HepG2 (cell line): ENCODE data around the gene ETFA. TPM values are rescaled to one million over a fixed set of nuclear protein-coding genes. Genes with fewer than 3 reads are reported as not detected.

ENCODE experiments used
- ATAC-seq: fragments of 200-7000 bp; cut with Tn5 transposase; 3 replicates; pipeline ENCODE4 v1.9.1; 2020; ENCODE audit warnings: mild to moderate bottlenecking, moderate library complexity
- BruUV-seq: library from RNA; stranded (reverse); fragments of 400-500 nt; replicated peaks from 2 replicates; lab custom pipeline; 2021; lab: Mats Ljungman, UMichigan
- CTCF ChIA-PET: fragments of 300-600 bp; formaldehyde crosslinking; extraction: SDS; loops from one replicate; lab custom pipeline; 2021; ENCODE audit warnings: low total read pairs, inconsistent platforms, low intra/inter-chr PET ratio; lab: Yijun Ruan, JAX
- POLR2A ChIA-PET: fragments of 350-600 bp; sonication (Branson Sonifier 250); formaldehyde crosslinking; loops from one replicate; lab custom pipeline; 2020; ENCODE audit warnings: antibody characterized with exemption, inconsistent platforms; lab: Yijun Ruan, JAX
- DNase-seq: peaks from one replicate; pipeline ENCODE4 v3.0.0-alpha.2; 2015; ENCODE audit warnings: low spot score
- FAIRE-seq: peaks from 3 replicates; lab custom pipeline; 2011; peaks lifted over from hg19 to GRCh38; lab: Jason Lieb, UNC
- H2AFZ ChIP-seq: one replicate; pipeline ENCODE4 v1.6.1; 2011; ENCODE audit warnings: low read length, inconsistent platforms
- H3K27ac ChIP-seq: fragments of 300-600 bp; 3 replicates; pipeline ENCODE4 v1.8.0; 2011; ENCODE audit warnings: mixed run types, mild to moderate bottlenecking, mixed read lengths, low read length, inconsistent platforms; ENCODE audit not compliant: insufficient read depth; ENCODE audit errors: extremely low read length
- H3K27me3 ChIP-seq, 2 experiments: fragments of 200-600 bp in 1 of 2; 2 replicates in 1 of 2; 3 replicates in 1 of 2; pipeline versions ENCODE4 v1.6.0 to v1.8.0; 2011; ENCODE audit warnings: low read length in 2 of 2, mild to moderate bottlenecking in 2 of 2, moderate library complexity in 2 of 2, inconsistent platforms in 1 of 2; ENCODE audit not compliant: insufficient read depth in 2 of 2, control insufficient read depth in 1 of 2
- H3K36me3 ChIP-seq, 2 experiments: fragments of 200-600 bp in 1 of 2; replicated peaks in 1 of 2; 2 replicates in 1 of 2; 3 replicates in 1 of 2; pipeline versions ENCODE4 v1.5.1 to v1.8.0; 2011; ENCODE audit warnings: low read length in 2 of 2, inconsistent platforms in 1 of 2; ENCODE audit not compliant: insufficient read depth in 2 of 2, control insufficient read depth in 1 of 2
- H3K4me1 ChIP-seq: 2 replicates; pipeline ENCODE4 v1.5.1; 2012; ENCODE audit warnings: low read length, inconsistent platforms; ENCODE audit not compliant: insufficient read depth
- H3K4me2 ChIP-seq: 2 replicates; pipeline ENCODE4 v1.6.0; 2011; ENCODE audit warnings: low read depth, low read length, inconsistent platforms
- H3K4me3 ChIP-seq, 3 experiments: fragments of 200-600 bp in 1 of 3; sonication (generic), shearing (Covaris generic) in 1 of 3; replicated peaks in 1 of 3; 2 replicates each; pipeline ENCODE4 v1.5.1; 2011 to 2016; ENCODE audit warnings: low read length in 3 of 3, inconsistent platforms in 2 of 3, low read depth in 2 of 3, mild to moderate bottlenecking in 2 of 3, control low read depth in 1 of 3, mixed read lengths in 1 of 3; ENCODE audit not compliant: insufficient read depth in 1 of 3
- H3K79me2 ChIP-seq: one replicate; pipeline ENCODE4 v1.6.1; 2011; ENCODE audit warnings: low read length, inconsistent platforms; ENCODE audit not compliant: insufficient read depth
- H3K9ac ChIP-seq: 2 replicates; pipeline ENCODE4 v1.6.0; 2011; ENCODE audit warnings: mild to moderate bottlenecking, low read depth, low read length, inconsistent platforms; ENCODE audit not compliant: insufficient read depth
- H3K9me3 ChIP-seq: 2 replicates; pipeline ENCODE4 v1.5.1; 2012; ENCODE audit warnings: mild to moderate bottlenecking, low read length
- H4K20me1 ChIP-seq: 2 replicates; pipeline ENCODE4 v1.6.0; 2011; ENCODE audit warnings: inconsistent platforms, mild to moderate bottlenecking, low read length, moderate library complexity; ENCODE audit not compliant: insufficient read depth
- AKNA ChIP-seq: sonication (generic); formaldehyde crosslinking; IDR thresholded peaks from 2 replicates; pipeline ENCODE4 v1.4.0; 2020; ENCODE audit warnings: missing genetic modification reagents, borderline replicate concordance
- CBFB ChIP-seq: sonication (generic); formaldehyde crosslinking; IDR thresholded peaks from 2 replicates; pipeline ENCODE4 v1.4.0; 2020; ENCODE audit warnings: missing genetic modification reagents
- CREBL2 ChIP-seq: sonication (generic); formaldehyde crosslinking; IDR thresholded peaks from 2 replicates; pipeline ENCODE4 v1.8.1; 2023; ENCODE audit warnings: missing genetic modification reagents, mild to moderate bottlenecking, borderline replicate concordance
- EEA1 ChIP-seq: sonication (generic); formaldehyde crosslinking; IDR thresholded peaks from 2 replicates; pipeline ENCODE4 v1.5.1; 2020; ENCODE audit warnings: mild to moderate bottlenecking, missing genetic modification reagents, borderline replicate concordance
- IKZF1 ChIP-seq: fragments of 450-650 bp; IDR thresholded peaks from 2 replicates; pipeline ENCODE4 v1.7.1; 2016
- WGBS: methylation state at CpG from one replicate; pipeline ENCODE4 v1.1.6; 2017; ENCODE audit warnings: low lambda C conversion rate; 5-methylcytosine and 5-hydroxymethylcytosine counted together
- in situ Hi-C: cut with HindIII; loops from 2 replicates; pipeline ENCODE4 v1.10.0; 2017; ENCODE audit warnings: low pct_unique_long_range_greater_than_20kb; ENCODE audit not compliant: extremely low pct_ligation_motif_present
- intact Hi-C: fragments of 100-400 bp; cut with micrococcal nuclease; formaldehyde crosslinking; loops from one replicate; pipeline ENCODE4 v1.10.0; 2022; ENCODE audit not compliant: unreplicated experiment
- polyA plus RNA-seq, 8 experiments: library from polyadenylated mRNA; depleted of rRNA in 3 of 8; stranded (reverse) in 7 of 8; unstranded in 1 of 8; fragments of >200 nt; fragmentation: Illumina TruSeq in 4 of 8; extraction: Trizol in 4 of 8; gene quantifications; 2 replicates each; pipeline versions ENCODE4 v1.2.1 to v1.2.3, GENCODE V29; 2011 to 2016; ENCODE audit warnings: low read depth in 4 of 8, missing spikeins in 1 of 8, mixed read lengths in 1 of 8; ENCODE audit not compliant: insufficient read depth in 1 of 8
- total RNA-seq, 5 experiments: library from RNA; depleted of rRNA; stranded (reverse); fragments of >200 nt; fragmentation: Illumina TruSeq; extraction: Trizol; gene quantifications; 2 replicates each; pipeline ENCODE4 v1.2.3, GENCODE V29; 2016; ENCODE audit warnings: low read depth in 1 of 5

ETFA gene
- total and polyA plus RNA-seq, 2 of the 13 experiments (the other 11 are each of a cell fraction or from before 2014, with no cell fraction given): 291 to 396 TPM

- H3K4me3 ChIP-seq: no peak overlapping the region
- H3K9ac ChIP-seq: no peak overlapping the region
- 94% methylated on average over 16 of the region's 16 CpGs for WGBS
- no peak overlapping the region for H2AFZ ChIP-seq
- ATAC-seq (no peak), DNase-seq (no peak), FAIRE-seq (no peak)
- H3K79me2 ChIP-seq: peaks cover 13% of the 10 kb centered on the region
- H4K20me1 ChIP-seq: peaks cover 8% of the 10 kb centered on the region; the same call in 1 of the 2 replicates
- no peak overlapping the region for H3K27ac ChIP-seq
- TF ChIP-seq CBFB (CRISPR knock-in tag) (no peak), IKZF1 (no peak), CREBL2 (no peak), AKNA (CRISPR knock-in tag) (no peak), EEA1 (no peak)
- no peaks in the 10 kb centered on the region for H3K9me3 ChIP-seq
- in situ Hi-C loops: no loop called here
- H3K4me2 ChIP-seq: no peak overlapping the region
- intact Hi-C loops: no loop called here
- H3K36me3 ChIP-seq: peaks cover 6 to 24% of the 10 kb centered on the region in 2 experiments; a peak in 4 of 5 replicates
- peaks cover 26% of the 10 kb centered on the region for H3K4me1 ChIP-seq
- POLR2A ChIA-PET: no interaction called here
- CTCF ChIA-PET: no interaction called here
- no TSS peak for BruUV-seq
- no peaks in the 10 kb centered on the region for H3K27me3 ChIP-seq
These were observed 32.2 kb upstream of the ETFA start for GRCh38 chr15:76343313-76343996.
